ENCODE results near the gene PRPF8. TPM values are rescaled to one million over a fixed set of nuclear protein-coding genes. Genes with fewer than 3 reads are reported as not detected.

The PRPF8 gene
- total RNA-seq, 4 donors from 2014 or later: 176 to 235 (median 194) TPM

GRCh38 chr17:1726626-1727257, 42.1 kb upstream of the PRPF8 start:
- peaks cover 0 to 80% (median 35%) of the 10 kb centered on the region in 4 donors for H3K4me1 ChIP-seq
- 67 to 79% methylated on average over 7 to 15 of the region's 18 CpGs for WGBS, 2 donors

GRCh38 chr17:1725642-1726511, 41.2 kb upstream of the PRPF8 start:
- Histone ChIP-seq H3K4me1 (peaks cover 0 to 73% (median 35%) of the 10 kb centered on the region in 4 donors), H3K36me3 (peaks cover 0 to 48% (median 4%) of the 10 kb centered on the region in 3 donors), H3K9me3 (no peaks in the 10 kb centered on the region), H3K27ac (peak overlapping the region in 2 of 4 donors; percentile 86 to 95), H3K4me3 (peak overlapping the region in 1 of 4 donors; percentile 90), H3K27me3 (no peaks in the 10 kb centered on the region)
- WGBS, 2 donors: 93 to 95% methylated on average over 52 to 54 of the region's 54 CpGs
- TF ChIP-seq EP300 (IDR thresholded peaks at IDR 0.05) (no peak), CTCF (IDR thresholded peaks at IDR 0.05) (no peak), POLR2A (IDR thresholded peaks at IDR 0.05) (no peak)
- no peak for DNase-seq (ENCODE audit: low spot score in 2 of 2)

More at GRCh38 chr17:1726626-1727257, 42.1 kb upstream of the PRPF8 start:
- Histone ChIP-seq H3K27me3 (no peaks in the 10 kb centered on the region), H3K36me3 (peaks cover 0 to 57% (median 4%) of the 10 kb centered on the region in 3 donors), H3K9me3 (no peaks in the 10 kb centered on the region), H3K27ac (peak overlapping the region in 1 of 4 donors; percentile 20), H3K4me3 (no peak overlapping the region)
- TF ChIP-seq CTCF (IDR thresholded peaks at IDR 0.05) (no peak), EP300 (IDR thresholded peaks at IDR 0.05) (no peak), POLR2A (IDR thresholded peaks at IDR 0.05) (no peak)
- no peak for DNase-seq (ENCODE audit: low spot score in 2 of 2)

GRCh38 chr17:1724869-1725641, 40.4 kb upstream of the PRPF8 start:
- H3K27ac ChIP-seq: peak overlapping the region; percentile 68 to 95 (median 86)
- H3K27me3 ChIP-seq: no peaks in the 10 kb centered on the region
- no peaks in the 10 kb centered on the region for H3K9me3 ChIP-seq
- no peak for DNase-seq (ENCODE audit: low spot score in 2 of 2)
- H3K4me3 ChIP-seq: peak overlapping the region; percentile 67 to 90 (median 72)
- 21 to 34% methylated on average over 6 to 35 of the region's 51 CpGs for WGBS, 2 donors
- no peak for TF ChIP-seq CTCF (IDR thresholded peaks at IDR 0.05)
- TF ChIP-seq POLR2A (IDR thresholded peaks at IDR 0.05): no peak
- no peak for TF ChIP-seq EP300 (IDR thresholded peaks at IDR 0.05)
- H3K4me1 ChIP-seq: peaks cover 0 to 72% (median 34%) of the 10 kb centered on the region in 4 donors
- peaks cover 0 to 40% (median 4%) of the 10 kb centered on the region in 3 donors for H3K36me3 ChIP-seq

GRCh38 chr17:1724351-1724868, 39.7 kb upstream of the PRPF8 start, which contains the start of gene WDR81:
Gene WDR81, plus strand, starts transcription at chr17:1724704. Its CDS starts 256 bp downstream, at chr17:1724960.
- Histone ChIP-seq H3K4me1 (peaks cover 0 to 65% (median 34%) of the 10 kb centered on the region in 4 donors), H3K27me3 (no peaks in the 10 kb centered on the region), H3K9me3 (no peaks in the 10 kb centered on the region), H3K27ac (peak within 1 kb of the TSS; percentile 85 to 95 (median 87)), H3K36me3 (peaks cover 0 to 36% (median 4%) of the 10 kb centered on the region in 3 donors), H3K4me3 (peak within 1 kb of the TSS; percentile 67 to 90 (median 72))
- 1% methylated on average over 29 to 30 of the region's 57 CpGs for WGBS, 2 donors
- peak; percentile 61 to 77 for TF ChIP-seq EP300 (IDR thresholded peaks at IDR 0.05)
- peak in 2 of 5 experiments; percentile 25 to 40 for TF ChIP-seq CTCF (IDR thresholded peaks at IDR 0.05)
- TF ChIP-seq POLR2A (IDR thresholded peaks at IDR 0.05): peak in 1 of 2 donors; percentile 52
- peak; percentile 93 to 95 for DNase-seq (ENCODE audit: low spot score in 2 of 2)
